Frontal cortex (tissue), 4 donors: ENCODE measurements around the gene HPD. TPM values are rescaled to one million over a fixed set of nuclear protein-coding genes. Genes with fewer than 3 reads are reported as not detected.

Experiments used
- DNase-seq, 2 donors: peaks; one replicate each; pipeline ENCODE4 v3.0.0; 2012; ENCODE audit warnings: low spot score in 2 of 2
- FAIRE-seq: peaks from 2 replicates; lab custom pipeline; 2012; peaks lifted over from hg19 to GRCh38; lab: Jason Lieb, UNC
- total RNA-seq: library from RNA; depleted of rRNA; stranded (reverse); fragments of >200 nt; gene quantifications from one replicate; pipeline ENCODE4 v1.2.3, GENCODE V29; 2014
- donor health status: control.
- donor health status: control.
- donor health status: control.

Gene HPD
- total RNA-seq, 1 donor from 2014 or later = not detected

DNA sequence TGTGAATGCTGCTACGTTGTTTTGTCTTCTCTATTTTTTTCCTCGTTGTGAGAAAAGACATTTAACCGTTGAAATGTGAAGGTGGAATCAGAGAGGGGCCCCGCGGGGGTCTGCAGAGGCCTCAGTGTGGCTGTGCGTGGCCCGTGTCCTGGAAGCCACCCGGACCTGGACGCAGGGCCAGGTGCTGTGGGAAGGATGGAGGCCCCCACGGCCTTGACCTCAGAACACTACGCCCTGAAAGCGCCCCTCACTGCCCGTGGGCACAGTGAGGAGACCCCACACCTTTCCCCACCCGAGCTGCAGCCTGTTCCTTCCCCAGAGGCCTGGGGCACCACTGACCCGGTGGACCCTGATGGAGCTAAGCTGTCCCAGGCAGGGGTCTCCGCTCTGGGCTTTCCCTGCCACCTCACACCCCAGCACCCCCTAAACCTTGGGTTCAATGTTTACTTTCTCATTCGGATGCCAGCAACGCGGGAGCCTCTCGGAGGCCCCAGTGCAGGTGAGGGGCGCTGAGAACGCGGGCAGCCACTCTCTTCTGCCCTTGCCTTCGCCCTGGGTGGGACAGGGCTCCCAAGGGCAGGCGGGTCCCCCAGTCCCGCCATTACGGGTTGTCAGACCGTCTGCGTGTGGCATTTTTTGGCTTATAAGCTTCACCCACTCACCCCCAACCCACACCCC lies 27.9 kb downstream of the HPD start:
- FAIRE-seq (no peak), DNase-seq (no peak)

DNA sequence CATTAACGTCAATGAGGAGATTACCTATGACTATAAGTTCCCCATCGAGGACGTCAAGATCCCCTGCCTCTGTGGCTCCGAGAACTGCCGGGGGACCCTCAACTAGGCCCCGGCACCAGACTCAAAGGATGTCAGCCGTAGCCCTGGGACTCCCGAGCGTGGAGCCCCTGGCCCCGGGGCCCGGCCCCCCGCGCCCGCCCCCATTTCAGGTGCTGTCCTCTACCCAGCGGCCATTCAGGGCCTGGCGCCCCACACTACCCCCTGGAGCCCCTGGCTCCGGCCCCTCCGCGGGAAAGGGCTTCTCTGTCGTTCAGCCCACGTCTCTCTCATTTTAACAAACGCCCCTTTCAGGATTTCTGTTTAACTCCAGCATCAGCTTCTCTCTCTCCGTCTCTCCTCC lies 28.5 kb downstream of the HPD start:
- FAIRE-seq = no peak
- DNase-seq = peak in 1 of 2 donors; percentile 9

DNA sequence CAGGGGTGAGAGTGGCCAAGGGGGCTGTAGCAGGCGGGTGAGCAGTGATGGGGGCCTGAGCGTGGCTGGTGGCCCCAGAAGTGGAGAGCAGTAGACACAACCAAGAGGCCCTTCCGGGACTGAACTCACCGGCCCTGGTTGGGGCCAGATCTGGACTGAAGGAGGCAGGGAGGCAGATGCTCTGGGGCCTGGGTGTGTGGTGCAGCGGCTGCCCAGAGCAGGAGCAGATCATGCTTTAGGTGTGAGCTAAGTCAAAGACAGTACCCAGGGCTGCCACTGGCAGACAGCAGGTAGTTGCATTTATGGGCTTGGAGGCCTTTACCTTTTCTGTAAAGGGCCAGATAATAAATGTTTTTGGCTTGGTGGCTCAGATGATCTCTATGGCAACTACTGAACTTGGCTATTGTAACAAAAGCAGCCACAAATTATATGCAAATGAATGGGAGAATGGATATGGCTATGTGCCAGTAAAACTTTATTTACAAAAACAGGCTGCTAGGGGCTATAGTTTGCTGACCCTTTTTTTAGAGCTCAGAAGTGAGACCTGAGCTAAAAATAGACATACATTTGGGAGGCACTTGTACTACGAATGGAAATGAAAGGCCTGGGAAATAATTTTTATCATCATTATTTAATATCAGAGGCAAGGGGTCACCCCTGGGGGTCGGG lies 29.3 kb downstream of the HPD start:
- FAIRE-seq = no peak
- DNase-seq = no peak

- DNase-seq (no peak), FAIRE-seq (no peak)
These were observed 29.8 kb downstream of the HPD start for GRCh38 chr12:121828826-121829225.

DNA sequence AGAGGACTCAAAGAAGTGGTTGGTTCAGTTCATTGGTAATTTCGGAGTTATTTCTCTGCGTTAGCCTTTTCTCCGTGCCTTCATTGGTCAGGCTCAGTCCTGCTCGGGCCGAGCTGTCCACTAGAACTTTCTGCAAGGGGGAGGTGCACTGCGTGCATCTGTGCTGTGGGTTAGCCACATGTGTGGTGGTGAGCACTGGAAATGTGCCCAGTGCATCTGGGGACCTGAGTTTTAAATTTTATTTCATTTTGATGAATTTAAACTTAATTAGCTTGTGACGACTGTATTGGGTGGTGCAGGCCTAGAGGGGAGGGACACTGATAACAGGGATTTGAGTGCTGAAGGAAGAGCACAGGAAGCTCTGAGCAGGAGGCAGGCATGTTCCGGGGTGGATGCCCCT lies 30.4 kb downstream of the HPD start:
- no peak for FAIRE-seq
- no peak for DNase-seq

GRCh38 chr12:121827351-121828099 lies 31.1 kb downstream of the HPD start:
- FAIRE-seq = no peak
- DNase-seq = no peak

GRCh38 chr12:121826318-121827150 lies 32.1 kb downstream of the HPD start:
- FAIRE-seq = no peak
- no peak for DNase-seq

GRCh38 chr12:121825041-121825523 lies 33.6 kb downstream of the HPD start:
- DNase-seq = no peak
- FAIRE-seq = no peak

DNA sequence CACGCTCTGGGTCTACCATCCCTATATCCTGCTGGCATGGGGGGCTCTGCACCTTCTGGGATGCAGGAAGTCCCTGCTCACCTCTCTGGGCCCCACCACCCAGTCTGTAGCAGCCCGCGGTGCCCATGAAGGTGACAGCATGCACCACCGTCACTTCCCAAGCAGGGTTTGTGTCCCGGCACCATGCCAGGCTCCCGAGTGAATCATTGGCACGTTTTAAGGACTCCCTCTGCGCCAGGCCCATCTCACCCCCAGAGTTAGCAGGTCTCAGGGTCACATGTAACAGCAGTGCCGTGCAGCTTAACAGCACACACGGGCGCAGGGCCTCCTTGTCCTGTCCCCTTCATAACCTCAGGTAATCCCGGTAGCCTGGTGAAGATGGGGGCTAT lies 34.9 kb downstream of the HPD start:
- FAIRE-seq (no peak), DNase-seq (no peak)

- FAIRE-seq (no peak), DNase-seq (no peak)
These were observed 35.4 kb downstream of the HPD start for GRCh38 chr12:121823101-121823726.

- DNase-seq (no peak), FAIRE-seq (no peak)
These were observed 36.1 kb downstream of the HPD start for GRCh38 chr12:121822393-121823100.

- DNase-seq = no peak
- FAIRE-seq = no peak
These were observed 38.6 kb downstream of the HPD start for GRCh38 chr12:121820056-121820455.

DNA sequence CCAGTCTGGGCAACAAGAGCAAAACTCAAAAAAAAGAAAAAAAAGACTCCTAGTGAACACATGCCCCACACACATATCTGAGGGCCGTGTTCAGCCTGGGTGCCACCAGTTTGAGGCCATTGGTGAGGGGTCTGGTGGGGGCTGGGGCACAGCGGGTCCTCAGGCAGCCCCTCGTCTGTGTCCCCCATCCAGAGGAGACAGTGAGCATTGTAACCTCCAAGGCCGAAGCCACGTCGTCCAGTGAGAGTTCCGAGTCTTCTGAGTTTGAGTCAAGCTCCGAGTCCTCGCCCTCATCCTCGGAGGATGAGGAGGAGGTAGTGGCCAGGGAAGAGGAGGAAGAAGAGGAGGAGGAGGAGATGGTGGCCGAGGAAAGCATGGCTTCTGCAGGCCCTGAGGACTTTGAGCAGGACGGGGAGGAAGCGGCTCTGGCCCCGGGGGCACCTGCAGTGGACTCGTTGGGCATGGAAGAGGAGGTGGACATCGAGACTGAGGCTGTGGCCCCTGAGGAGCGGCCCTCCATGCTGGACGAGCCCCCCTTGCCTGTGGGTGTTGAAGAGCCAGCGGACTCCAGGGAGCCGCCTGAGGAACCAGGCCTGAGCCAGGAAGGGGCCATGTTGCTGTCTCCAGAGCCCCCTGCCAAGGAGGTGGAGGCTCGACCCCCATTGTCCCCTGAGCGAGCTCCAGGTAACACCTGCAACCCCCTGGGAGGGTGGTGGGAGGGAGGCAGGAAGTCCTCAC lies 39.3 kb downstream of the HPD start:
- no peak for FAIRE-seq
- no peak for DNase-seq

GRCh38 chr12:121817648-121818043 lies 41.0 kb downstream of the HPD start:
- DNase-seq (no peak), FAIRE-seq (no peak)

DNA sequence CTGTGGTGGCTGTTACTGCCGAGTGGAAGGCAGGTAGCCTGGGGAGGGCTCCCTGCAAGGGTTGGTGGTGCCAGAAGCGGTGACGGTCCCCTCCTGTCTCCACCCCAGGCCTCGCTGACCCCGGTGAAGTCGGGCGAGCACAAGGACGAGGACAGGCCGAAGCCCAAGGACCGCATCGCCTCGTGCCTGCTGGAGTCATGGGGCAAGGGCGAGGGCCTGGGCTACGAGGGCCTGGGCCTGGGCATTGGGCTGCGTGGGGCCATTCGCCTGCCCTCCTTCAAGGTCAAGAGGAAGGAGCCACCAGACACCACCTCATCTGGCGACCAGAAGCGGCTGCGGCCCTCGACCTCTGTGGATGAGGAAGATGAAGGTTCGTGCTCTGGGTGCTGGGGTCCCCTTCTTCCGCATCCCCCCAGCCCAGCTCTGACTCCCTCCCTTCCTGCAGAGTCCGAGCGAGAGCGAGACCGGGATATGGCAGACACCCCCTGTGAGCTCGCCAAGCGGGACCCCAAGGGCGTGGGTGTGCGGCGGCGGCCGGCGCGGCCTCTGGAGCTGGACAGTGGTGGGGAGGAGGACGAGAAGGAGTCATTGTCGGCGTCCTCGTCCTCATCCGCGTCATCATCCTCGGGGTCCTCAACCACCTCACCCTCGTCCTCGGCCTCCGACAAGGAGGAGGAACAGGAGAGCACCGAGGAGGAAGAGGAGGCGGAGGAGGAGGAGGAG lies 41.6 kb downstream of the HPD start:
- FAIRE-seq (no peak), DNase-seq (no peak)

GRCh38 chr12:121815263-121815662 lies 43.4 kb downstream of the HPD start:
- FAIRE-seq (no peak), DNase-seq (no peak)

- FAIRE-seq (no peak), DNase-seq (no peak)
These were observed 44.1 kb downstream of the HPD start for GRCh38 chr12:121814429-121815119.
